Spleen (tissue), 11 donors: ENCODE data around the gene AXIN2. TPM values are rescaled to one million over a fixed set of nuclear protein-coding genes. Genes with fewer than 3 reads are reported as not detected.

Experiments used
- DNase-seq: peaks from one replicate; pipeline ENCODE4 v3.0.0-alpha.2; 2020
- H3K27ac ChIP-seq, 8 donors: fragments of 200-600 bp; sonication (generic) in 7 of 8; 1 replicate in 4 of 8; 2 replicates in 4 of 8; pipeline versions ENCODE4 v1.5.0 to v1.8.0; 2016 to 2021; ENCODE audit warnings: inconsistent platforms in 4 of 8, mild to moderate bottlenecking in 4 of 8, moderate library complexity in 1 of 8
- H3K27me3 ChIP-seq, 7 donors: fragments of 200-600 bp; sonication (generic) in 6 of 7; replicated peaks in 1 of 7; 1 replicate in 4 of 7; 2 replicates in 3 of 7; pipeline versions ENCODE4 v1.5.0 to v1.8.0; 2016 to 2021; ENCODE audit warnings: inconsistent platforms in 3 of 7, mild to moderate bottlenecking in 1 of 7
- H3K36me3 ChIP-seq, 6 donors: fragments of 200-600 bp; sonication (generic) in 5 of 6; 1 replicate in 4 of 6; 2 replicates in 2 of 6; pipeline versions ENCODE4 v1.5.0 to v1.8.0; 2016 to 2021; ENCODE audit warnings: inconsistent platforms in 2 of 6
- H3K4me1 ChIP-seq, 6 donors: fragments of 200-600 bp; sonication (generic) in 5 of 6; 1 replicate in 3 of 6; 2 replicates in 3 of 6; pipeline versions ENCODE4 v1.5.0 to v1.8.0; 2016 to 2021; ENCODE audit warnings: inconsistent platforms in 3 of 6
- H3K4me3 ChIP-seq, 8 donors: fragments of 200-600 bp; sonication (generic) in 7 of 8; 1 replicate in 4 of 8; 2 replicates in 4 of 8; pipeline versions ENCODE4 v1.5.0 to v1.8.0; 2016 to 2021; ENCODE audit warnings: inconsistent platforms in 4 of 8, mild to moderate bottlenecking in 4 of 8, moderate library complexity in 2 of 8
- H3K9me3 ChIP-seq, 8 donors: fragments of 200-600 bp; sonication (generic) in 7 of 8; 1 replicate in 4 of 8; 2 replicates in 4 of 8; pipeline versions ENCODE4 v1.5.0 to v1.8.0; 2016 to 2021; ENCODE audit warnings: inconsistent platforms in 4 of 8
- POLR2A ChIP-seq, 3 donors: fragments of 450-650 bp; IDR thresholded peaks; one replicate each; pipeline ENCODE4 v1.5.1; 2017; ENCODE audit warnings: antibody characterized with exemption in 3 of 3, mild to moderate bottlenecking in 1 of 3
- POLR2AphosphoS5 ChIP-seq, 3 donors: sonication (generic); formaldehyde crosslinking; IDR thresholded peaks; one replicate each; pipeline ENCODE4 v1.5.1; 2017; ENCODE audit warnings: antibody characterized with exemption in 3 of 3
- WGBS, 5 donors: extraction: QIAGEN DNeasy Blood & Tissue Kit in 3 of 5; methylation state at CpG; one replicate each; pipeline versions ENCODE4 v1.1.5 to v1.1.7; 2013 to 2018; 5-methylcytosine and 5-hydroxymethylcytosine counted together
- intact Hi-C: fragments of 100-400 bp; cut with DNase I; formaldehyde crosslinking; loops from one replicate; pipeline ENCODE4 v1.15.0; 2023; ENCODE audit warnings: low total_unique reads
- polyA plus RNA-seq, 3 donors: library from polyadenylated mRNA; stranded (reverse); fragments of 200-250 nt; gene quantifications; one replicate each; pipeline ENCODE4 v1.2.1, GENCODE V29; 2013
- total RNA-seq, 7 donors: library from RNA; depleted of rRNA in 3 of 7; stranded (reverse); fragments of >200 nt in 3 of 7; fragmentation: NEBNext Ultra II Directional in 4 of 7; extraction: Animal tissue kit (Norgen Biotek cat#: 25700) in 4 of 7; gene quantifications; one replicate each; pipeline versions ENCODE4 v1.1.0 to v1.2.1, GENCODE V29; 2016 to 2021
- TF ChIP-seq, protein P1 (sequence below), 11 experiments: fragments of 200-600 bp in 7 of 11; fragments of 450-650 bp in 4 of 11; sonication (generic) in 4 of 11; IDR thresholded peaks in 8 of 11; conservative IDR thresholded peaks in 3 of 11; 1 replicate in 7 of 11; 2 replicates in 4 of 11; pipeline versions ENCODE4 v1.4.0 to v1.8.0; 2016 to 2021; ENCODE audit warnings: antibody characterized with exemption in 11 of 11, inconsistent platforms in 4 of 11, mild to moderate bottlenecking in 1 of 11
- donor health status: healthy with polysubstance abuse.
- donor health status: DM: no; HTN: no; CAD: no; lungs with moderate emphysema.
- donor health status: DM: no; HTN: no; CAD: no.
- donor health status: Bipolar disorder and iron deficiency.
- donor health status: healthy.
- donor health status: DM: no; HTN: no; CAD: no.
- donor health status: DM: yes; HTN: yes; CAD: no.

The AXIN2 gene
- total and polyA plus RNA-seq, 10 donors = 1.1 to 16.6 (median 11.0) TPM

DNA sequence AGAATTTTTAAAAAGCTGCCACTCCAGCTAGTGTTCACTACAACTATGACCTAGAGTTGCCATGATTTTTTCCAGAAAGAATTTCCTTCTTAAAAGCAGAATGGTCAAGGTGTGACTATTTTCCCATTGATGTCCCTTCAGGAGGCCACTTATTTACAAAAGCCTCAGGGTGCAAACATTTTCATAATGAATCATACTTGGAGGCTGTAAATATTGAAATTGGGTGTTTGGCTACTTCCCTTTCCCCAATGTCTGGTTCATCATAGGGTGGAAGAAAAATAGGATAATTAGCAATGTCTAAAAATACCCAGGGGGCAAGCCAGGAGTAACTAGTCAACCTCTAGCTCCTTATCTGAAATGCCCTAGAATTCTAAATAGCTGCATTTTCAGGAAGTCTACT lies 18.8 kb downstream of the AXIN2 start:
- Histone ChIP-seq H3K4me1 (peaks cover 0 to 23% (median 6%) of the 10 kb centered on the region in 6 donors), H3K27me3 (no peaks in the 10 kb centered on the region), H3K9me3 (no peaks in the 10 kb centered on the region), H3K36me3 (peaks cover 0 to 42% (median 7%) of the 10 kb centered on the region in 6 donors), H3K4me3 (no peak overlapping the region), H3K27ac (no peak overlapping the region)
- TF ChIP-seq POLR2A (IDR thresholded peaks at IDR 0.05) (no peak), POLR2AphosphoS5 (IDR thresholded peaks at IDR 0.05) (no peak)
- TF ChIP-seq, protein P1, sequence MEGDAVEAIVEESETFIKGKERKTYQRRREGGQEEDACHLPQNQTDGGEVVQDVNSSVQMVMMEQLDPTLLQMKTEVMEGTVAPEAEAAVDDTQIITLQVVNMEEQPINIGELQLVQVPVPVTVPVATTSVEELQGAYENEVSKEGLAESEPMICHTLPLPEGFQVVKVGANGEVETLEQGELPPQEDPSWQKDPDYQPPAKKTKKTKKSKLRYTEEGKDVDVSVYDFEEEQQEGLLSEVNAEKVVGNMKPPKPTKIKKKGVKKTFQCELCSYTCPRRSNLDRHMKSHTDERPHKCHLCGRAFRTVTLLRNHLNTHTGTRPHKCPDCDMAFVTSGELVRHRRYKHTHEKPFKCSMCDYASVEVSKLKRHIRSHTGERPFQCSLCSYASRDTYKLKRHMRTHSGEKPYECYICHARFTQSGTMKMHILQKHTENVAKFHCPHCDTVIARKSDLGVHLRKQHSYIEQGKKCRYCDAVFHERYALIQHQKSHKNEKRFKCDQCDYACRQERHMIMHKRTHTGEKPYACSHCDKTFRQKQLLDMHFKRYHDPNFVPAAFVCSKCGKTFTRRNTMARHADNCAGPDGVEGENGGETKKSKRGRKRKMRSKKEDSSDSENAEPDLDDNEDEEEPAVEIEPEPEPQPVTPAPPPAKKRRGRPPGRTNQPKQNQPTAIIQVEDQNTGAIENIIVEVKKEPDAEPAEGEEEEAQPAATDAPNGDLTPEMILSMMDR (IDR thresholded peaks at IDR 0.05 in 8 of 11, conservative IDR thresholded peaks at IDR 0.05 in 3 of 11) = no peak
- intact Hi-C loops = no loop called here
- DNase-seq = no peak

DNA sequence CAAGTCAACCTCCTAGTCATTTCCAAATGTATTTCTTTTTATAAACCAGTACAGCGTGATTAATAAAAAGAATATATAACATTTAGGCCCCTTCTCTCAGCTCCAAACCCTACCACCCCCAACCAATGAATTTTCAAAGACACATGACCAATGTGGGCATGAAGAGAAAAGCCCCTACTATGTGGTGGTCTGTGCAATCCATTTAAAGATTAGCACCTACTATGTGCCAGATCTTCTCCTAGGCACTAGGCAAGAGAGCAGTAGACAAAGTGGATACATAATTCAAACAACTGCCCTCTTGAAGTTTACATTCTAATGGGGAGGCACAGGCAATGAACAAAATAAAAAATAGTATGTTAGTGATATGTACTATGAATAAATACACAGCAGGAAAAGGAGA lies 19.4 kb downstream of the AXIN2 start:
- H3K9me3 ChIP-seq = no peaks in the 10 kb centered on the region
- no peak for DNase-seq
- H3K27me3 ChIP-seq = no peaks in the 10 kb centered on the region
- H3K36me3 ChIP-seq = peaks cover 0 to 47% (median 10%) of the 10 kb centered on the region in 6 donors
- intact Hi-C loops = no loop called here
- no peak overlapping the region for H3K27ac ChIP-seq
- H3K4me1 ChIP-seq = peaks cover 0 to 18% (median 5%) of the 10 kb centered on the region in 6 donors
- H3K4me3 ChIP-seq = no peak overlapping the region
- WGBS, 5 donors = 79 to 100% (median 94%) methylated on average over 1 of the region's 1 CpG
- TF ChIP-seq POLR2A (IDR thresholded peaks at IDR 0.05) (no peak), POLR2AphosphoS5 (IDR thresholded peaks at IDR 0.05) (no peak)
- TF ChIP-seq, protein P1 (IDR thresholded peaks at IDR 0.05 in 8 of 11, conservative IDR thresholded peaks at IDR 0.05 in 3 of 11) = no peak

DNA sequence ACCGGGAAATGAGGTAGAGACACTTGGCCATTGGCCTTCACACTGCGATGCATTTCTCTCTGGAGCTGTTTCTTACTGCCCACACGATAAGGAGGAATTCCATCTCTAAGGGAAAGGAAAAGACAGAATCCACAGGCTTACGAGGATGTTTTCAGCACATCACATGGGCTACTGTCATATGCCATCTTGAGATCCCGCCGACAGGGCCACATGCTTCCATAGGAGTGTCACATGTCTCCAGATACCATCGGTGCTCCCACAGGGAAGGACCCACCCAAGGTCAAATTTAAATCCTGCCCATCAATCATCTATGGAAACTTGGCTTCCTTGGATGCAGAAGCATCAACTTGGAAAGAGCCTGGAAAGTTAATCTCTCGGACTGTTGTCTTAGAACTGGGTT lies 20.0 kb downstream of the AXIN2 start:
- peaks cover 0 to 47% (median 12%) of the 10 kb centered on the region in 6 donors for H3K36me3 ChIP-seq

DNA sequence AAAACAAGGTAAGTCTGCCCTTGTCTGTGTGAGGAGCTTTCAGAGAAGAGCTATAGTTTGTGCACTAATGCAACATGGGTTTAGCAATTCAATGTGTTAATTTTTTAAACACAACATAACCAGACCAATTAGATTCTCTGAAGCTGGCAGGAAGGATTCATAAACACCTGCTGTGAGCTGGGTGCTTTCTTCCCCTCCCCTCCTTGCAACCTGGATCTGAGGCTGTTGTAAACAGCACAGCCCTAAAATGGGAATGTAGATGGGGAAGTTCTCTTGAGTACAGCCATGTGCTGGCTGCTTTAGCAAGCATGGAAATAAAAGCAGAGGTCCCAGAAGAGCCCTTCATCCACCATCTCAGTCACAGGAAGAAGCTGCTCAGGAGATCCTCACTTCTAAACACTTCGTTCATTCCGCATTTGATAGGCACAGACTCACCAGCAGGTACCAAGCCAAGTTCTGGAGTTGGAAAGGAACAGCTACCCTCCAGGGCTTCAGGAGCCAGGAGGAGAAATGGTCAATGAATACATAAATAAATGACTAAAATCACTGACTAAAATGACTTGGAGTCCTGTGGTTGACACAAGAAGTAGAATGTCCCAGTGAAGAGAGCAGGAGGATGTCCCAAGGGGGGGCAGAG lies 21.7 kb downstream of the AXIN2 start:
- DNase-seq = peak; percentile 8
- Histone ChIP-seq H3K9me3 (no peaks in the 10 kb centered on the region), H3K27ac (no peak overlapping the region), H3K4me1 (peaks cover 0 to 12% (median 1%) of the 10 kb centered on the region in 6 donors), H3K36me3 (peaks cover 0 to 61% (median 12%) of the 10 kb centered on the region in 6 donors), H3K4me3 (no peak overlapping the region), H3K27me3 (no peaks in the 10 kb centered on the region)
- WGBS, 5 donors = 86 to 92% (median 91%) methylated on average over 2 of the region's 2 CpGs
- TF ChIP-seq, protein P1 (IDR thresholded peaks at IDR 0.05 in 8 of 11, conservative IDR thresholded peaks at IDR 0.05 in 3 of 11) = no peak
- TF ChIP-seq POLR2A (IDR thresholded peaks at IDR 0.05) = no peak
- TF ChIP-seq POLR2AphosphoS5 (IDR thresholded peaks at IDR 0.05) = no peak
- intact Hi-C loops = no loop called here

More for the DNA sequence above, 20.0 kb downstream of the AXIN2 start:
- H3K27me3 ChIP-seq = no peaks in the 10 kb centered on the region
- DNase-seq = no peak
- H3K27ac ChIP-seq = no peak overlapping the region
- intact Hi-C loops = no loop called here
- peaks cover 0 to 12% (median 2%) of the 10 kb centered on the region in 6 donors for H3K4me1 ChIP-seq
- TF ChIP-seq POLR2AphosphoS5 (IDR thresholded peaks at IDR 0.05) (no peak), POLR2A (IDR thresholded peaks at IDR 0.05) (no peak)
- TF ChIP-seq, protein P1 (IDR thresholded peaks at IDR 0.05 in 8 of 11, conservative IDR thresholded peaks at IDR 0.05 in 3 of 11) = no peak
- H3K9me3 ChIP-seq = no peaks in the 10 kb centered on the region
- H3K4me3 ChIP-seq = no peak overlapping the region
- WGBS, 5 donors = 84 to 91% (median 87%) methylated on average over 8 of the region's 8 CpGs
